SK-N-SH (cell line): Measurements from ENCODE around the gene BCAR3. TPM values are rescaled to one million over a fixed set of nuclear protein-coding genes. Genes with fewer than 3 reads are reported as not detected.

Experiments used
- CTCF ChIA-PET: fragments of 300-600, 350-600 bp; formaldehyde crosslinking; extraction: SDS; loops from one replicate; lab custom pipeline; 2021; lab: Yijun Ruan, JAX
- POLR2A ChIA-PET: fragments of 350-600 bp; sonication (Branson Sonifier 250); formaldehyde crosslinking; extraction: SDS; loops from one replicate; lab custom pipeline; 2020; ENCODE audit warnings: antibody characterized with exemption, inconsistent platforms; lab: Yijun Ruan, JAX
- DNase-seq: peaks from one replicate; pipeline ENCODE4 v3.0.0; 2012
- H2AFZ ChIP-seq: fragments of 200-600 bp; sonication (generic); 2 replicates; pipeline ENCODE4 v1.8.1; 2016; ENCODE audit warnings: antibody characterized with exemption, mild to moderate bottlenecking, low read depth
- H3F3A ChIP-seq: fragments of 200-600 bp; sonication (generic); replicated peaks from 2 replicates; pipeline ENCODE3; 2016; ENCODE audit warnings: antibody characterized with exemption, mild to moderate bottlenecking; ENCODE audit not compliant: insufficient read depth
- H3K27ac ChIP-seq, 2 experiments: fragments of 200-500 bp in 1 of 2; fragments of 200-600 bp in 1 of 2; sonication (Bioruptor generic) in 1 of 2; sonication (generic), shearing (Covaris generic) in 1 of 2; 2 replicates each; pipeline versions ENCODE4 v1.5.1 to v1.6.1; 2014 to 2016; ENCODE audit warnings: low read depth in 2 of 2, inconsistent platforms in 1 of 2, low read length in 1 of 2, mild to moderate bottlenecking in 1 of 2, mixed read lengths in 1 of 2
- H3K27me3 ChIP-seq: fragments of 200-600 bp; sonication (generic), shearing (Covaris generic); 2 replicates; pipeline ENCODE4 v1.6.1; 2016; ENCODE audit warnings: mixed run types; ENCODE audit not compliant: insufficient read depth
- H3K36me3 ChIP-seq, 2 experiments: fragments of 200-500 bp in 1 of 2; fragments of 200-600 bp in 1 of 2; sonication (Bioruptor generic) in 1 of 2; sonication (generic) in 1 of 2; replicated peaks in 1 of 2; 2 replicates each; pipeline versions ENCODE3 to v1.5.1; 2014 to 2016; ENCODE audit warnings: low read length in 1 of 2, mild to moderate bottlenecking in 1 of 2; ENCODE audit not compliant: insufficient read depth in 2 of 2, control insufficient read depth in 1 of 2
- H3K4me1 ChIP-seq, 2 experiments: fragments of 200-500 bp in 1 of 2; fragments of 200-600 bp in 1 of 2; sonication (Bioruptor generic) in 1 of 2; sonication (generic), shearing (Covaris generic) in 1 of 2; 2 replicates each; pipeline versions ENCODE4 v1.5.1 to v1.6.1; 2014 to 2016; ENCODE audit warnings: low read depth in 1 of 2, low read length in 1 of 2, mixed run types in 1 of 2; ENCODE audit not compliant: insufficient read depth in 2 of 2, control insufficient read depth in 1 of 2
- H3K4me2 ChIP-seq: fragments of 200-600 bp; sonication (generic), shearing (Covaris generic); 2 replicates; pipeline ENCODE4 v1.6.1; 2017; ENCODE audit warnings: mixed run types
- H3K4me3 ChIP-seq, 2 experiments: fragments of 200-500 bp in 1 of 2; fragments of 200-600 bp in 1 of 2; sonication (Bioruptor generic) in 1 of 2; sonication (generic), shearing (Covaris generic) in 1 of 2; 2 replicates each; pipeline versions ENCODE4 v1.5.1 to v1.8.1; 2014 to 2016; ENCODE audit warnings: low read depth in 2 of 2, inconsistent platforms in 1 of 2, low read length in 1 of 2, mild to moderate bottlenecking in 1 of 2, mixed read lengths in 1 of 2, moderate library complexity in 1 of 2
- H3K79me2 ChIP-seq: fragments of 200-600 bp; sonication (generic); 2 replicates; pipeline ENCODE4 v1.8.1; 2017; ENCODE audit warnings: mild to moderate bottlenecking; ENCODE audit not compliant: insufficient read depth
- H3K9ac ChIP-seq: fragments of 200-600 bp; sonication (generic); 2 replicates; pipeline ENCODE4 v1.6.1; 2017; ENCODE audit warnings: mixed run types
- H3K9me2 ChIP-seq: fragments of 200-600 bp; sonication (generic); 2 replicates; pipeline ENCODE4 v1.6.1; 2017; ENCODE audit warnings: mixed run types
- H3K9me3 ChIP-seq: fragments of 200-600 bp; sonication (generic); 2 replicates; pipeline ENCODE4 v1.6.1; 2017; ENCODE audit warnings: mixed run types, mild to moderate bottlenecking, moderate library complexity
- H4K20me1 ChIP-seq: fragments of 200-600 bp; sonication (generic); 2 replicates; pipeline ENCODE4 v1.6.1; 2017; ENCODE audit warnings: mild to moderate bottlenecking, mixed run types; ENCODE audit not compliant: insufficient read depth
- CHD2 ChIP-seq: fragments of 150-350 bp; IDR thresholded peaks from 2 replicates; pipeline ENCODE4 v1.6.1; 2018; ENCODE audit warnings: low read length; ENCODE audit not compliant: partially characterized antibody
- CTCF ChIP-seq: fragments of 200-600 bp; sonication (generic); IDR thresholded peaks from 2 replicates; pipeline ENCODE4 v1.6.1; 2017; ENCODE audit warnings: antibody characterized with exemption, mild to moderate bottlenecking, moderate library complexity
- EZH2phosphoT487 ChIP-seq: fragments of 200-600 bp; sonication (generic); IDR thresholded peaks from 2 replicates; pipeline ENCODE4 v1.6.1; 2017; ENCODE audit warnings: low read depth, mixed run types, mild to moderate bottlenecking, antibody characterized with exemption, moderate library complexity, borderline replicate concordance
- MXI1 ChIP-seq: IDR thresholded peaks from 2 replicates; pipeline ENCODE4 v1.6.1; 2012; ENCODE audit warnings: mild to moderate bottlenecking, low read depth, low read length, improper control_type of control experiment
- NRF1 ChIP-seq: IDR thresholded peaks from 2 replicates; pipeline ENCODE4 v1.6.1; 2012; ENCODE audit warnings: low read depth, mild to moderate bottlenecking, low read length
- PBX3 ChIP-seq: IDR thresholded peaks from 2 replicates; pipeline ENCODE4; 2012
- RAD21 ChIP-seq: IDR thresholded peaks from 2 replicates; pipeline ENCODE4 v1.6.1; 2012; ENCODE audit warnings: mild to moderate bottlenecking, low read length
- RCOR1 ChIP-seq: fragments of 150-350 bp; IDR thresholded peaks from 2 replicates; pipeline ENCODE4 v1.6.1; 2017; ENCODE audit warnings: antibody characterized with exemption, low read length
- TCF12 ChIP-seq: IDR thresholded peaks from 2 replicates; pipeline ENCODE4 v1.4.0; 2012
- USF2 ChIP-seq: fragments of 150-350 bp; IDR thresholded peaks from 2 replicates; pipeline ENCODE4 v1.6.1; 2017; ENCODE audit warnings: antibody characterized with exemption, low read length, low read depth, borderline replicate concordance
- ZBTB33 ChIP-seq: IDR thresholded peaks from 2 replicates; pipeline ENCODE4 v1.4.0; 2012; ENCODE audit warnings: low read depth, borderline replicate concordance
- WGBS: methylation state at CpG from one replicate; pipeline ENCODE4 v1.1.6; 2017; ENCODE audit warnings: low lambda C conversion rate; 5-methylcytosine and 5-hydroxymethylcytosine counted together
- polyA plus RNA-seq, 3 experiments: library from polyadenylated mRNA; depleted of rRNA; stranded (reverse); fragments of >200 nt; gene quantifications; 2 replicates each; pipeline ENCODE4 v1.2.3, GENCODE V29; 2012

BCAR3 gene
- polyA plus RNA-seq, 1 of the 3 experiments (the other 2 are of a cell fraction), result 58.4 TPM

- H3K4me2 ChIP-seq, result no peak overlapping the region
- H4K20me1 ChIP-seq, result no peaks in the 10 kb centered on the region
- no peak overlapping the region for H2AFZ ChIP-seq
- no peaks in the 10 kb centered on the region for H3K79me2 ChIP-seq
- no peaks in the 10 kb centered on the region for H3K27me3 ChIP-seq
- H3K4me3 ChIP-seq, result no peak overlapping the region
- ChIA-PET CTCF (no interaction called here), POLR2A (no interaction called here)
- TF ChIP-seq TCF12 (no peak), MXI1 (no peak), NRF1 (no peak), USF2 (no peak), ZBTB33 (no peak), RAD21 (no peak)
- H3K9me3 ChIP-seq, result no peaks in the 10 kb centered on the region
- DNase-seq, result no peak
- 88% methylated on average over 2 of the region's 2 CpGs for WGBS
- no peak overlapping the region for H3K9ac ChIP-seq
- H3F3A ChIP-seq, result peaks cover 9% of the 10 kb centered on the region
- no peak overlapping the region for H3K27ac ChIP-seq
- no peaks in the 10 kb centered on the region for H3K9me2 ChIP-seq
- H3K4me1 ChIP-seq, result peaks cover 2 to 11% of the 10 kb centered on the region in 2 experiments; a peak in 2 of 4 replicates
- no peaks in the 10 kb centered on the region for H3K36me3 ChIP-seq
Measured at GRCh38 chr1:93730621-93731020, 49.0 kb upstream of the BCAR3 start.

- Histone ChIP-seq H3K9me2 (no peaks in the 10 kb centered on the region), H3K4me3 (no peak overlapping the region), H3F3A (peaks cover 3% of the 10 kb centered on the region), H3K9ac (no peak overlapping the region), H3K36me3 (no peaks in the 10 kb centered on the region), H2AFZ (no peak overlapping the region), H3K4me1 (peaks cover 2 to 4% of the 10 kb centered on the region in 2 experiments; a peak in 2 of 4 replicates), H3K27me3 (no peaks in the 10 kb centered on the region), H4K20me1 (no peaks in the 10 kb centered on the region), H3K4me2 (no peak overlapping the region), H3K9me3 (no peaks in the 10 kb centered on the region), H3K27ac (no peak overlapping the region), H3K79me2 (no peaks in the 10 kb centered on the region)
- CTCF ChIA-PET, result no interaction called here
- POLR2A ChIA-PET, result no interaction called here
- TF ChIP-seq RAD21 (no peak), RCOR1 (no peak), EZH2phosphoT487 (no peak), MXI1 (no peak), CTCF (no peak), PBX3 (no peak), CHD2 (no peak)
- DNase-seq, result no peak
- 92% methylated on average over 4 of the region's 4 CpGs for WGBS
Measured at GRCh38 chr1:93729906-93730305, 48.3 kb upstream of the BCAR3 start.
